Stimulated activated naive B cell treated with anti-CD40 and anti-IgM and Interleukin-4, amounts not matched to agents 10 μg/mL and 1 μg/mL and 100 μg/mL, for 72 hours (primary cell): ENCODE data around the gene SEMA5B.
A peak's percentile ranks its signal among the peaks of the same experiment; 100 is the strongest.

Experiments
- ATAC-seq, 2 donors: fragments of 150-1000 bp; cut with Tn5 transposase; replicated peaks; 2 replicates each; pipeline ENCODE4 v1.10.0; 2021; ENCODE audit warnings: moderate library complexity in 1 of 2
- DNase-seq: peaks from one replicate; pipeline ENCODE4 v3.0.0; 2021
- H3K27ac Mint-ChIP-seq: one replicate; pipeline ENCODE4 v1.8.0; 2022; ENCODE audit warnings: mild to moderate bottlenecking, mixed read lengths
- H3K27me3 Mint-ChIP-seq, 2 donors: one replicate each; pipeline ENCODE4 v1.8.0; 2022; ENCODE audit warnings: mixed read lengths in 2 of 2
- H3K36me3 Mint-ChIP-seq, 2 donors: one replicate each; pipeline ENCODE4 v1.8.0; 2022; ENCODE audit warnings: mixed read lengths in 2 of 2, mild to moderate bottlenecking in 1 of 2
- H3K4me1 Mint-ChIP-seq, 2 donors: one replicate each; pipeline ENCODE4 v1.8.0; 2022; ENCODE audit warnings: mixed read lengths in 2 of 2, mild to moderate bottlenecking in 1 of 2
- H3K4me3 Mint-ChIP-seq, 2 donors: one replicate each; pipeline ENCODE4 v1.8.0; 2022; ENCODE audit warnings: mild to moderate bottlenecking in 2 of 2, mixed read lengths in 2 of 2, moderate library complexity in 1 of 2
- H3K9me3 Mint-ChIP-seq, 2 donors: one replicate each; pipeline ENCODE4 v1.8.0; 2022; ENCODE audit warnings: mixed read lengths in 2 of 2, mild to moderate bottlenecking in 1 of 2

The SEMA5B gene

DNA sequence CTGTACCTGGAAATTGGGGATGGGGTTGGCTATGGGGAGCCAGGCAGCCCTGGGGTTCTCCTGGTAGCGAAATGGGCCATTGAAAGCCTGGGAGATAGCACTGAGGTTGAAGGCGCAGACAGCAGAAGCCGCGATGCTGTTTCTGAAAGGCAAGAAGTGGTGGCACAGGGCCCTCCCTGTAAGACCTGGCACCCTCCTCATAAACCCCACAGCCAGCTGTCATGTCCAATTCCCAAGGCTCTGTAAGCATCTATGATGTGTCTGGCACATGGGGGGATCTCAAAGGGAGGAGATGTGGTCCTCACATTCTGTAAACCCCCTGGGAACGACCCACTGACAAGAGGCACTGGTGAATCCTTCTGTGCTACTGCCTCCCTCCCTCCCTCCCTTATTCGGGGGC lies 104.0 kb downstream of the SEMA5B start:
- no peak overlapping the region for H3K27ac Mint-ChIP-seq
- peaks cover 11 to 30% of the 10 kb centered on the region in 2 donors for H3K27me3 Mint-ChIP-seq
- ATAC-seq: no peak
- no peaks in the 10 kb centered on the region for H3K9me3 Mint-ChIP-seq
- no peak overlapping the region for H3K4me3 Mint-ChIP-seq
- peaks cover 2 to 9% of the 10 kb centered on the region in 2 donors for H3K4me1 Mint-ChIP-seq
- H3K36me3 Mint-ChIP-seq: no peaks in the 10 kb centered on the region
- no peak for DNase-seq

DNA sequence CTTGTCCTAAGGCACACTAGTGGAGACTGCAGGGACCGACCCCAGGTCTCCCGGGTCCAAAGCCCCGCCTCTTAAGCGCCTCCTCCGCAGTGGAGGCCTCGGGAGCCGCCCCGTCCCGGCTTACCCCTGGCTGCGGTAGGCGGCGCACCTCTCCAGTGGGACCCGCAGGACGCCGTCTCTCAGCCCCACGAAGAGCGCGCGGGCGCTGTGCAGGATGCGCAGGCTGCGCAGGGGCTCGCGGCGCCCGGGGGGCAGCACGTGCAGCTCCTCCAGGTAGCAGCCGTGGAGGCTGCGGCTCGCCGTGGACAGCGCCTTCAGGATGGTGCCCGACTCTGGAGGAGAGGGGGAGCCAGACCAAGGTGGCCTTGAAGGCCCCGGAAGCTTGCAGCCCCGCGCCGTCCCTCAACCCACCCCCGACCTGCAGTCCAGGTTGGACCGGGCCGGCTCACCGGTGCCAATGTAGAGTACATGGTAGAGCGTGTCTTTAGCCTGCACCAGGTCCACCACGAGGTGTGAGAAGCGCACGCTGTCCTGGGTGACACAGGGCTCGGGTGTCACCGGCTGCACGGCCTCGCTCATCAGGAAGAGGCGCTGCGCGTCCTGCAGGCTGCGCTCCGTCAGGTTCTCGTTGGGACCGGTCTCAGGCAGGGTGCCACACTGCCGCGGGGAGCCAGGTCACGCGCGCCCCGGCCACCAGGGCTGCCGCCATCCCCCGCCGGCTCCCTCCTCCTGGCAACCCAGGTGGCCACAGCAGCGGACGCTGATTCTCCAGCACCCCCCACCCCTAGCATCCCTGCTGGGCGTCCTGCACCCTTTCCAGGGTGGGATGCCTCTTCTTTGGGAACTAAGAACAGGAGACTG lies 105.5 kb downstream of the SEMA5B start:
- Mint-ChIP-seq H3K4me1 (peaks cover 2 to 9% of the 10 kb centered on the region in 2 donors), H3K27ac (no peak overlapping the region), H3K27me3 (peaks cover 11 to 28% of the 10 kb centered on the region in 2 donors), H3K4me3 (peak overlapping the region; percentile 68 to 73), H3K36me3 (no peaks in the 10 kb centered on the region), H3K9me3 (no peaks in the 10 kb centered on the region)
- ATAC-seq (peak; percentile 81 to 87), DNase-seq (peak; percentile 37)

DNA sequence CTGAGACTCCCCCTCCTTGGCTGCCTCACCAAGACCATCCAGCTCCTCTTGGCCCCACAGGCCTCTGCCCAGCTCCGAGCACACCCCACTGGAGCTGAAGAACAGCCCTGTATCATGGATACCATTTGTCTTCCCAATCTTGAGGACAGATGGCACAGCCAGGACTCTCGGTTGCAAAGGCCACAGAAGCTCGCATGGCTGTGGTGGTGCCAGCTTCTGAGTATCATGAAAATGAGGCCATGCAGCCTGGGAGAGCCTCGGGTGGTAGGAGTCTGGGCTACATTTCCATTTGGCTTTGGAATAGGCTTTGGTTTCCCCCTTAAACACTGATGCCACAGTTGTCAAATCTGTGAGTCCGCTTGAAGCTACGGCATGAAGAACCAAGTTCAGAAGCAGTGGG lies 106.6 kb downstream of the SEMA5B start:
- Mint-ChIP-seq H3K9me3 (no peaks in the 10 kb centered on the region), H3K36me3 (no peaks in the 10 kb centered on the region), H3K27ac (no peak overlapping the region), H3K4me3 (no peak overlapping the region), H3K4me1 (peaks cover 12 to 20% of the 10 kb centered on the region in 2 donors), H3K27me3 (peaks cover 11 to 28% of the 10 kb centered on the region in 2 donors)
- no peak for ATAC-seq
- DNase-seq: no peak

DNA sequence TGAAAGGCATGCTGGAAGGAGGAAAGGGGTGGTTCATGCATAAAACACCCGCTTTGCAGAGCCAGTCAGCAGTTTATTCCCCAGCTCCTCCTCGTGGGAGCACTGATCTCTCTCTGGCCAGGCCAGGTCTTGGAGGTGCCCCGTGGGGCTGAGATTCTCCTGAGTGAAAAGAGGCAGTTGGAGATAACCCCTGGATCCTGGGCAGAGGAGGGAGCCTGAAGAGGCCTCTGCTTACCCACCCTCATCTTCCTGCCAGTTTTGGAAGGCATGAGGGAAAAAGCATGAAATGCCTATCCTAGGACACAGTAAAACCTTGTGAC lies 108.3 kb downstream of the SEMA5B start:
- peaks cover 21 to 33% of the 10 kb centered on the region in 2 donors for H3K4me1 Mint-ChIP-seq

DNA sequence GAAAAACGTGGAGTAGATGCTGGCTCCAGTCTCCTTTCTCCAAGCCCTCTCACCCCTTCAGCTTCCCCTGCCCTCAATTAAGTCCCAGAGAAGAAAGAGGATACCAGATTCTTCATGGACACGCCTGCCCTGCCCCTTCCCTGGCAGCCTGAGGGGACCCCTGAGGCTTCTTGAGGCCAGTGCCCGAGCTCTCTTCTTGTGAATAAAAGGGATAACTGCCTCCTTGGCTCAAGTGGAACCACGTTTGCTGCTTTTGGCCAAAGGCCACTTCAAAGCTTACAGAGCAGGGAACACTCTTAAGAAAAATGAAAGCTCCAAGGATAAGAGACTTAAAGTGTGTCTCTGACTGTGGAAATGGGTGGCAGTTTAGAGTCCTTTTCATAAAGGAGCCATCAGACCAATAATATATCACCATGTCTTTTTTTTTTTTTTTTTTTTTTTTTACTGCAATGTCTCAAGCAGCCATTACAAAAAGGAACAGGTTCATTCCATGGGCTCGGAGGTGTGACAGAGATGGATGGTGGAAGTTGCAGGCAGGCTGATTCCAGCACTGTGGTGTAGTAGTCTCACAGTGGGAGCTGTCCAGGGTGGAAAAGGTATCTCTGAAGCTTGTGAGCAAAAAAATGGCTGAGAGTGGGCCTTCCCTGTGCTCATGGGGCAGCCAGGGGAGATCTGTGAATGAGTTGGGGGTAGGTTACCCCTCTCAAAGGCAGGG lies 108.8 kb downstream of the SEMA5B start:
- Mint-ChIP-seq H3K27ac (no peak overlapping the region), H3K4me3 (no peak overlapping the region), H3K27me3 (peaks cover 11 to 33% of the 10 kb centered on the region in 2 donors), H3K4me1 (peaks cover 21 to 33% of the 10 kb centered on the region in 2 donors), H3K9me3 (no peaks in the 10 kb centered on the region), H3K36me3 (no peaks in the 10 kb centered on the region)
- ATAC-seq (no peak), DNase-seq (no peak)

More for the DNA sequence above, 108.3 kb downstream of the SEMA5B start:
- Mint-ChIP-seq H3K27me3 (peaks cover 11 to 28% of the 10 kb centered on the region in 2 donors), H3K27ac (no peak overlapping the region), H3K36me3 (no peaks in the 10 kb centered on the region), H3K4me3 (no peak overlapping the region), H3K9me3 (no peaks in the 10 kb centered on the region)
- DNase-seq (no peak), ATAC-seq (no peak)

DNA sequence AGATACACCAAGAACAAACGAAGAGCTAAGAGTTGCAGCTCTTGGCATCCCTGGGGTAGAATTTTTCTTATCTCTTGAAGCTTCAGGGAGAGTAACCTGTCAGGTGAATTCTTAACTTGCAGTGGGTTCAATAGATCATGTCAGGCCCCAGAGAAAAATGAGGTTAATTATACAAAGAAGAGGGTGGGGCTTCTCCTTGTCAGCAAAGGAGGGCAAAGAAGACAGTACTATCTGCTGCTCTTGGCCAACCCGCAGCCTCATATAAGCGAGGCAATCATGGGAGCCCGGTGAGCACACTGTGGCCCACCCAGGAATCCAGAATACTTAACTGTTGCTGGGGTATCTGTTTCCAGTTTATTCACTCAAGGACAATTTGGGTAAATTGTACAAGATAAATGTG lies 110.2 kb downstream of the SEMA5B start:
- DNase-seq (no peak), ATAC-seq (no peak)
- no peaks in the 10 kb centered on the region for H3K9me3 Mint-ChIP-seq
- H3K27ac Mint-ChIP-seq: no peak overlapping the region
- H3K4me3 Mint-ChIP-seq: no peak overlapping the region
- peaks cover 20 to 32% of the 10 kb centered on the region in 2 donors for H3K4me1 Mint-ChIP-seq
- H3K36me3 Mint-ChIP-seq: no peaks in the 10 kb centered on the region
- H3K27me3 Mint-ChIP-seq: peaks cover 12 to 44% of the 10 kb centered on the region in 2 donors

DNA sequence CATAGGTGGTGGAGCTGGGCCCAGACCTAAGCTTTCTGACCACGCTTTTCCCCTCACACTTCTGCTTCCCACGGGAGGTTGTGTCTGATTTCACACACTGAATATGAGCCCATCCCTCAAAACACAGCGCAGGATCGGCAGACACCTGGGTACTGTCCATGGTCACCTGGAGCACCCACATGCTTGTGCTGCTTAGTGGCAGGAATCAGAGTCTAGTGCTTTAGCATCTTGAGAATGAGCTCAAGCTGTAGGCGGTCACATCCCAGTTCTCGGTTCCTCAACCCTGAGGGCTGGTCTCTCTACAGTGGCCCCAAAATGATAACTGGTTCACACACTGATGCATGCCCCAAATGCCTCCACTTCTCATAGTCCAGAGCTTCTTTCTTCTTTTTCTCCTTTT lies 111.0 kb downstream of the SEMA5B start:
- Mint-ChIP-seq H3K36me3 (no peaks in the 10 kb centered on the region), H3K27ac (no peak overlapping the region), H3K4me1 (peaks cover 19 to 24% of the 10 kb centered on the region in 2 donors), H3K4me3 (no peak overlapping the region), H3K27me3 (peaks cover 18 to 52% of the 10 kb centered on the region in 2 donors), H3K9me3 (no peaks in the 10 kb centered on the region)
- DNase-seq: no peak
- peak; percentile 84 to 86 for ATAC-seq

DNA sequence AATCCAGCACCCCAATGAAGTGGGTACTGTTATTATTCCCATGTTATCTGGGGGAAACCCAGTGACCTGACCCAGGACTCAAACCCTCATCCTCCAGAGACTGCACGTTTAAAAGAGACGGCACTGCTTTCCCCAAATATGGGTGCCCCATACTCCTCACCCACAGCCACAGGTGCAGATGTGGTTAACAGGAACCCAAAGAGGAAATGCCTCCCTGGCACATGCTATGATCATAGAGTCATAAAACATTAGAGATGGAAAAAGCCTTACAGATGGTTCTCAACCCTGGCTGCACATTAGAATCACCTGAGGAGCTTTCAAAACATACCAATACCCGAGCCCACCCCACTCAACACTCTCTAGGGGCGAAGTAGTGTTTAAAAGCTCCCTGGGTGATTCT lies 111.5 kb downstream of the SEMA5B start:
- peak; percentile 54 to 73 for ATAC-seq
- Mint-ChIP-seq H3K27me3 (peaks cover 23 to 52% of the 10 kb centered on the region in 2 donors), H3K27ac (no peak overlapping the region), H3K4me3 (no peak overlapping the region), H3K9me3 (no peaks in the 10 kb centered on the region), H3K36me3 (no peaks in the 10 kb centered on the region), H3K4me1 (peaks cover 19 to 23% of the 10 kb centered on the region in 2 donors)
- no peak for DNase-seq

DNA sequence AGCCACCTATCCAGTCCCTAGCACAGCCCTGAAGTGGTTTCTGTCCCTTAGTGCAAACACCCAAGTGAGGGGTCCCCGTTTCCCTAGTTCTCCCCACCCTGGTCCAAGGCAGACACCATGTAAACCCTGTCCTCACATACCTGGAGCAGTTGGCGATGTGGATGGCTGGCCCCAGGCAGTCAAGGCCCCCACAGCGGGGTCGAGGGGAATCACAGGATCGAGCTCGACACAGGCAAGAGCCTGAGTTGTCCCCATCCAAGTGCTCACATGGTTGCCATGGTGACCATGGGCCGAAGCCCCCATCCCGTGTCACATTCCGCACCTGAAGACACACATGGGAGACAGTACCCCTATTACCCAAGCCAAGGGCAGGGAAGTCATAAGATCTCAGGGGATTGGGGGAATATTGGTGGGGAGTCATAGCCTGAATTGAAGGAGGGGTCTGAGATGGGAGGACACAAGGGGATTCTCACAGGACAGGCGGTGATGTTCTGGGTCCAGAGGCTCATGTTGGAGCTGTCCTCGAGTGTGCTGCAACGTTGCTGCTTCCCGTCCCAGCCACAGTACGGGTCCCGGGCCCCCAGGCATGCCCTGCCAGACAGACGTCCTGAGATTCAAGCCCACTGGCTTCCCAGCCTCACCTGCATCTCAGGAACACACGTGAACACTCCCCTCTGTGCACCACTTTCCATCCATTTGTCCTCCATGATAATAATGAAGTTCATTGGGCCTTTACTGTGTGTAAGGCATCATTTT lies 112.1 kb downstream of the SEMA5B start:
- no peak overlapping the region for H3K4me3 Mint-ChIP-seq
- no peak for ATAC-seq
- no peak for DNase-seq
- peaks cover 23 to 51% of the 10 kb centered on the region in 2 donors for H3K27me3 Mint-ChIP-seq
- H3K9me3 Mint-ChIP-seq: no peaks in the 10 kb centered on the region
- peaks cover 19 to 23% of the 10 kb centered on the region in 2 donors for H3K4me1 Mint-ChIP-seq
- H3K36me3 Mint-ChIP-seq: no peaks in the 10 kb centered on the region
- H3K27ac Mint-ChIP-seq: no peak overlapping the region

DNA sequence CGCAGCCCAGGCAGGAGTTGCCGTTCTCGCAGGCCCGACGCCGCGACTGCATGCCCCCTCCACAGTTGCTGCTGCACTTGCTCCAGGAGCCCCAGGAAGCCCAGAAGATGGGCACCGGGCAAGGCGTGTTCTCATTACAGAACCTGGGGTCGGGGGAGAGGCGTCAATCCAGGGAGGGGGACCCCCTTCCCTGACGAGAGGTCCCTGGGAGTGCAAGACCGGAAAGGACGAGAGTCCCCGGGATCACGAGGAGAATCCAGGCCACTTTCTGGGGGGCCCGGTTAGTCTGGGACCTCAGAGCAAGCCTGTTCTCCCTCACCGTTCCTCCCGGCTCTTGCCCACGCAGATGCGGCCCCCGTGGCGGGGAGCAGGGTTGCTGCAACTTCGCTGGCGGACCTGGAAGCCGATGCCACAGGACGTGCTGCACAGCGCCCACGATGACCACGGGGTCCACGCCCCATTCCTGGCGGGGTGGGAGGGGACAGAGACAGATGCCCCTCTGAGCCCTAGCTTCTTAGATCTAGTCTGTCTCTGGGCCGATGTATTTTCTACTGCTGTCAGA lies 113.9 kb downstream of the SEMA5B start:
- DNase-seq (no peak), ATAC-seq (no peak)
- H3K4me3 Mint-ChIP-seq: peak overlapping the region in 1 of 2 donors; percentile 30
- peaks cover 25 to 45% of the 10 kb centered on the region in 2 donors for H3K27me3 Mint-ChIP-seq
- no peaks in the 10 kb centered on the region for H3K36me3 Mint-ChIP-seq
- H3K27ac Mint-ChIP-seq: no peak overlapping the region
- H3K4me1 Mint-ChIP-seq: peaks cover 19 to 23% of the 10 kb centered on the region in 2 donors
- no peaks in the 10 kb centered on the region for H3K9me3 Mint-ChIP-seq

DNA sequence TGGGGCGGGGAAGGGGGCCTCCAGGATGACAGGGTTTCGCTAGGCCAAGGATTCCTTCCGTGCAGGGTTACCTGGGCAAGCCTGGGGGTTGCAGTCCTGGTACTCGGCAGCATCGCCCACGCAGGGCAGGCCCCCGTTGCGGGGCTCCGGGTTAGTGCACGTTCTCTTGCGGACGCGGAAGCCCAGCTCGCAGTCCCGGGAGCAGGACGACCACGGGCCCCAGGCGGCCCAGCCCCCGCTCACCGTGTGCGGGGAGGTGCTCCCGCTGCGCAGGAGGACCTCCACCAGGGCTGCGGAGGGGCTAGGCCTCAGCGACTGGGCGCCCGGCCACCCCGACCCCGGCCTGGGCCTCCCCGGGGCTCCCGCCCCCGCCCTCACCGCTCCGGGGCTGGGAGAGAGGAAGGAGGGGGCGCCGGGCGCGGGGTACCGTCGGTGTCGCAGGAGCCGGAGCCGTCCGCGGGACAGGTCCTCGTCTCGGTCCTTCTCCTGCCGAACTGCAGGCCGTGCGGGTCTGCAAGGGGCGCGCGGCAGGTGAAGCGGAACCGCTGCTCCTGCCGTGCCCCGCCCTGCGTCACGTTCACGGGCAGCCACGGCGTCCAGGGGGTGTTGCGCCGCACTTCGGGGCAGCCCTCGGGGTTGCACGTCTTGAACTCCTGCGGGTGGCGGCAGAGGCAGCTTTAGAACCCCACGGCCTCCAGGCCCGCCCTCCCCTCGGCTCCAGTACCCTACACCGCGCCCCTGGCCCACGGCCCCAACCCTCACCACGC lies 114.6 kb downstream of the SEMA5B start:
- H3K4me3 Mint-ChIP-seq: peak overlapping the region in 1 of 2 donors; percentile 30
- H3K36me3 Mint-ChIP-seq: no peaks in the 10 kb centered on the region
- H3K4me1 Mint-ChIP-seq: peaks cover 19 to 23% of the 10 kb centered on the region in 2 donors
- DNase-seq: no peak
- no peaks in the 10 kb centered on the region for H3K9me3 Mint-ChIP-seq
- no peak for ATAC-seq
- no peak overlapping the region for H3K27ac Mint-ChIP-seq
- H3K27me3 Mint-ChIP-seq: peaks cover 25 to 45% of the 10 kb centered on the region in 2 donors

DNA sequence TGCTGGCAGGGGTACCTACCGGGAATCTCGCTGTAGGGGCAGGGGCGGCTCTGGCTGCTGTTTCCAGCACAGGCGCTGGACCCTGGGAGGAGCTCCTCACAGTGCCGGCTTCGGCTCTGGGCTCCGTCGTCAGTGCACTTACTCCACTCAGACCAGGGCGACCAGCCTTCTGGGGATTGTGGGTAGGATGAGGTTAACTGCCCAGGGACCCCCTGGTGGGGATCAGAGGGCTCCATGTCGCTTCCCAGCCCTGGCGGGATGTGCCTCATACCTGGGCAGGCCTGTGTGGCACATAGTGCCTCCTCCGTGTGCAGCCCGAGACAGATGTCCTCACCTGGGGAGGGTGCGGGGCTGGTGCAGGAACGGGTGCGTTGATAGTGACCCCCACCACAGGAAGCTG lies 115.7 kb downstream of the SEMA5B start:
- ATAC-seq (no peak), DNase-seq (no peak)
- no peak overlapping the region for H3K4me3 Mint-ChIP-seq
- no peaks in the 10 kb centered on the region for H3K9me3 Mint-ChIP-seq
- H3K4me1 Mint-ChIP-seq: peaks cover 18 to 22% of the 10 kb centered on the region in 2 donors
- H3K27ac Mint-ChIP-seq: no peak overlapping the region
- peaks cover 25 to 45% of the 10 kb centered on the region in 2 donors for H3K27me3 Mint-ChIP-seq
- H3K36me3 Mint-ChIP-seq: no peaks in the 10 kb centered on the region

DNA sequence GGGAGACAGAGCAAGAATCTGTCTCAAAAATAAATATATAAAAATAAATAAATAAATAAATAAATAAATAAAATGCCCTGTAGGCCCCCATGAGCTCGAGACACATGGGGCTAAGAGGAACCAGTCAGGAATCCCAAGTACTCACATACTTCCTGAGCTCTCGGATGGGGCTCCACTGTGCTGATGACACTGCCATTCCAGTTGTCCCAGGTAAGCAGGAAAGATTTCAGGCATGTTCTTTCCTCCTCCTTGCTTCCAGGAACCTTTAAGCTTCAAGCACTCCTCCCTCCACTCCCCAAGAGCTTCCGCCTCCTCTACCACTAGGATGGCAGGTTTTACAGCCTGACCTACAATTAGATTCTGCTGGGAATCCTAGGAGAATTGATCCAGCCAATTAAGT lies 119.3 kb downstream of the SEMA5B start:
- no peak for ATAC-seq
- Mint-ChIP-seq H3K4me3 (no peak overlapping the region), H3K36me3 (peaks cover 0 to 2% of the 10 kb centered on the region in 2 donors), H3K27me3 (peaks cover 28 to 41% of the 10 kb centered on the region in 2 donors), H3K9me3 (peaks cover 11% of the 10 kb centered on the region in 2 donors), H3K27ac (no peak overlapping the region), H3K4me1 (no peaks in the 10 kb centered on the region)
- no peak for DNase-seq
